A673 (cell line): ENCODE measurements around the gene CDK4. TPM values are rescaled to one million over a fixed set of nuclear protein-coding genes. Genes with fewer than 3 reads are reported as not detected.
A peak's percentile ranks its signal among the peaks of the same experiment; 100 is the strongest.

Source experiments
- BruUV-seq: library from RNA; stranded (reverse); fragments of 400-500 nt; replicated peaks from 2 replicates; lab custom pipeline; 2021; lab: Mats Ljungman, UMichigan
- CTCF ChIA-PET: fragments of 300-600 bp; sonication (Branson Sonifier 250); formaldehyde crosslinking; loops from one replicate; lab custom pipeline; 2022; ENCODE audit warnings: antibody characterized with exemption; lab: Charles Lee
- POLR2A ChIA-PET: fragments of 300-600 bp; sonication (Branson Sonifier 250); formaldehyde crosslinking; loops from one replicate; lab custom pipeline; 2022; ENCODE audit warnings: antibody characterized with exemption; ENCODE audit not compliant: low non-redundant PET; lab: Charles Lee
- DNase-seq: peaks from one replicate; pipeline ENCODE4 v3.0.0-alpha.2; 2015; ENCODE audit warnings: low spot score
- H3K27ac ChIP-seq: fragments of 200-600 bp; sonication (generic); 2 replicates; pipeline ENCODE4 v1.5.1; 2016; ENCODE audit warnings: mixed run types, low read depth, mild to moderate bottlenecking, mixed read lengths, antibody characterized with exemption, low read length; ENCODE audit not compliant: poor library complexity, severe bottlenecking
- H3K27me3 ChIP-seq: fragments of 200-600 bp; sonication (generic); replicated peaks from 2 replicates; pipeline ENCODE4 v1.6.1; 2017; ENCODE audit warnings: mixed run types, low read depth, mild to moderate bottlenecking, mixed read lengths, antibody characterized with exemption, low read length; ENCODE audit not compliant: insufficient read depth, poor library complexity
- H3K36me3 ChIP-seq: fragments of 200-600 bp; sonication (generic); 2 replicates; pipeline ENCODE4 v1.6.1; 2016; ENCODE audit warnings: mixed run types, mild to moderate bottlenecking, mixed read lengths, antibody characterized with exemption, low read length; ENCODE audit not compliant: insufficient read depth, poor library complexity, severe bottlenecking
- H3K4me1 ChIP-seq: fragments of 200-600 bp; sonication (generic); 2 replicates; pipeline ENCODE4 v1.6.1; 2017; ENCODE audit warnings: mixed run types, mild to moderate bottlenecking, mixed read lengths, antibody characterized with exemption, low read length; ENCODE audit not compliant: insufficient read depth, poor library complexity, severe bottlenecking
- H3K4me3 ChIP-seq: fragments of 200-600 bp; sonication (generic); 2 replicates; pipeline ENCODE4 v1.5.1; 2016; ENCODE audit warnings: low read depth, mixed run types, mild to moderate bottlenecking, mixed read lengths, low read length; ENCODE audit not compliant: poor library complexity, severe bottlenecking
- H3K9me3 ChIP-seq: fragments of 200-600 bp; sonication (generic); 2 replicates; pipeline ENCODE4 v1.6.1; 2016; ENCODE audit warnings: mixed run types, low read depth, mild to moderate bottlenecking, mixed read lengths, antibody characterized with exemption, low read length; ENCODE audit not compliant: poor library complexity, severe bottlenecking
- CTCF ChIP-seq: fragments of 300-800, 200-600 bp; sonication (generic); conservative IDR thresholded peaks from 2 replicates; pipeline ENCODE4 v1.5.1; 2017; ENCODE audit warnings: low read depth, mild to moderate bottlenecking, antibody characterized with exemption, low read length, moderate library complexity, mixed read lengths
- EZH2 ChIP-seq: fragments of 200-600 bp; sonication (generic); IDR thresholded peaks from 2 replicates; pipeline ENCODE4 v1.6.1; 2017; ENCODE audit warnings: borderline replicate concordance, low read depth, mild to moderate bottlenecking, mixed read lengths, antibody characterized with exemption, low read length; ENCODE audit not compliant: poor library complexity, severe bottlenecking
- intact Hi-C: fragments of 100-400 bp; cut with micrococcal nuclease; formaldehyde crosslinking; loops from one replicate; pipeline ENCODE4 v1.10.0; 2022; ENCODE audit not compliant: unreplicated experiment
- total RNA-seq: library from RNA; stranded (reverse); gene quantifications from 2 replicates; pipeline ENCODE4 v1.2.3, GENCODE V29; 2021

Gene CDK4
- total RNA-seq, 1 experiment from 2014 or later = 247 TPM

GRCh38 chr12:57735952-57736740 is 16.0 kb downstream of the CDK4 start:
- ChIA-PET POLR2A (no interaction called here), CTCF (interaction anchor here (0.6 to 2.3 kb wide), 5 partner anchors 9 to 471 kb away, joined by 3 to 17 read pairs (median 3); no protein-coding TSS in a partner anchor)
- H3K4me1 ChIP-seq = peaks cover 31% of the 10 kb centered on the region
- H3K27me3 ChIP-seq = peaks cover 18% of the 10 kb centered on the region
- H3K9me3 ChIP-seq = no peaks in the 10 kb centered on the region
- H3K36me3 ChIP-seq = no peaks in the 10 kb centered on the region
- BruUV-seq = no TSS peak
- TF ChIP-seq EZH2 = no peak
- peak; percentile 44 for TF ChIP-seq CTCF
- no peak for DNase-seq
- H3K27ac ChIP-seq = no peak overlapping the region
- H3K4me3 ChIP-seq = peak overlapping the region; percentile 62
- intact Hi-C loops = no loop called here

- Histone ChIP-seq H3K4me3 (no peak overlapping the region), H3K9me3 (no peaks in the 10 kb centered on the region), H3K27ac (no peak overlapping the region), H3K4me1 (peaks cover 30% of the 10 kb centered on the region), H3K27me3 (peaks cover 18% of the 10 kb centered on the region), H3K36me3 (no peaks in the 10 kb centered on the region)
- no peak for DNase-seq
- POLR2A ChIA-PET = no interaction called here
- CTCF ChIA-PET = interaction anchor here (1.0 to 2.3 kb wide), 2 partner anchors 9 to 152 kb away, joined by 3 to 17 read pairs; no protein-coding TSS in a partner anchor
- intact Hi-C loops = no loop called here
- TF ChIP-seq CTCF (no peak), EZH2 (no peak)
- BruUV-seq = no TSS peak
Observed at GRCh38 chr12:57735198-57735855, 16.8 kb downstream of the CDK4 start.

- TF ChIP-seq EZH2 = no peak
- TF ChIP-seq CTCF = no peak
- no peak overlapping the region for H3K4me3 ChIP-seq
- ChIA-PET POLR2A (no interaction called here), CTCF (no interaction called here)
- DNase-seq = no peak
- no peaks in the 10 kb centered on the region for H3K36me3 ChIP-seq
- H3K27me3 ChIP-seq = peaks cover 18% of the 10 kb centered on the region
- H3K4me1 ChIP-seq = peaks cover 22% of the 10 kb centered on the region
- no peak overlapping the region for H3K27ac ChIP-seq
- BruUV-seq = no TSS peak
- intact Hi-C loops = no loop called here
- no peaks in the 10 kb centered on the region for H3K9me3 ChIP-seq
Observed at GRCh38 chr12:57734591-57734990, 17.5 kb downstream of the CDK4 start.
